Neural progenitor cell (in vitro differentiated cells): ENCODE data around the gene DPPA5. TPM values are rescaled to one million over a fixed set of nuclear protein-coding genes. Genes with fewer than 3 reads are reported as not detected.
"Not testable (repeated sequence)": the region's sequence is repeated elsewhere in the genome, so short reads cannot be mapped to it uniquely, and the experiment has no call there.

Experiments
- DNase-seq: peaks from one replicate; pipeline ENCODE4 v3.0.0-alpha.2; 2016; ENCODE audit warnings: low spot score
- H2AFZ ChIP-seq: fragments of 200-600 bp; sonication (generic); replicated peaks from 2 replicates; pipeline ENCODE4 v1.6.1; 2016; ENCODE audit warnings: antibody characterized with exemption
- H3F3A ChIP-seq: fragments of 200-600 bp; sonication (generic); 2 replicates; pipeline ENCODE4 v1.6.1; 2016; ENCODE audit warnings: antibody characterized with exemption, low read depth
- H3K27ac ChIP-seq: fragments of 200-600 bp; sonication (generic); 2 replicates; pipeline ENCODE4 v1.5.1; 2016; ENCODE audit warnings: mild to moderate bottlenecking
- H3K27me3 ChIP-seq: fragments of 200-600 bp; sonication (generic); 2 replicates; pipeline ENCODE4 v1.6.1; 2016; ENCODE audit warnings: mild to moderate bottlenecking, moderate library complexity
- H3K36me3 ChIP-seq: fragments of 200-600 bp; sonication (generic); 2 replicates; pipeline ENCODE4 v1.5.1; 2016
- H3K4me1 ChIP-seq: fragments of 200-600 bp; sonication (generic); 2 replicates; pipeline ENCODE4 v1.6.1; 2016; ENCODE audit warnings: mixed run types
- H3K4me2 ChIP-seq: fragments of 200-600 bp; sonication (generic); 2 replicates; pipeline ENCODE4 v1.6.1; 2016
- H3K4me3 ChIP-seq: fragments of 200-600 bp; sonication (generic); 2 replicates; pipeline ENCODE4 v1.5.1; 2016
- H3K79me2 ChIP-seq: fragments of 200-600 bp; sonication (generic); 2 replicates; pipeline ENCODE4 v1.6.1; 2016; ENCODE audit warnings: low read depth
- H3K9ac ChIP-seq: fragments of 200-600 bp; sonication (generic); 2 replicates; pipeline ENCODE4 v1.6.1; 2016
- H3K9me3 ChIP-seq: fragments of 200-600 bp; sonication (generic); 2 replicates; pipeline ENCODE4 v1.5.1; 2016; ENCODE audit warnings: low read depth
- H4K20me1 ChIP-seq: fragments of 200-600 bp; sonication (generic); 2 replicates; pipeline ENCODE4 v1.6.1; 2016; ENCODE audit warnings: low read depth
- H3K27ac Mint-ChIP-seq: 3 replicates; pipeline ENCODE4 v1.8.0; 2021; ENCODE audit warnings: mixed read lengths
- H3K27me3 Mint-ChIP-seq: 2 replicates; pipeline ENCODE4 v1.8.0; 2022; ENCODE audit warnings: low read depth, mild to moderate bottlenecking, inconsistent platforms, moderate library complexity, mixed read lengths; ENCODE audit not compliant: insufficient read depth
- H3K36me3 Mint-ChIP-seq: 3 replicates; pipeline ENCODE4 v1.8.0; 2021; ENCODE audit warnings: mixed read lengths
- H3K4me1 Mint-ChIP-seq: 3 replicates; pipeline ENCODE4 v1.8.0; 2021; ENCODE audit warnings: mixed read lengths
- H3K4me3 Mint-ChIP-seq: 3 replicates; pipeline ENCODE4 v1.8.0; 2021; ENCODE audit warnings: mild to moderate bottlenecking, moderate library complexity, mixed read lengths
- H3K9me3 Mint-ChIP-seq: 3 replicates; pipeline ENCODE4 v1.8.0; 2020; ENCODE audit warnings: mixed read lengths
- CTCF ChIP-seq: fragments of 200-600 bp; sonication (generic); IDR thresholded peaks from 2 replicates; pipeline ENCODE4 v1.5.1; 2017; ENCODE audit warnings: antibody characterized with exemption, mild to moderate bottlenecking
- EZH2 ChIP-seq: fragments of 200-600 bp; sonication (generic); IDR thresholded peaks from 2 replicates; pipeline ENCODE4 v1.6.1; 2017; ENCODE audit warnings: antibody characterized with exemption, mild to moderate bottlenecking, moderate library complexity
- EZH2phosphoT487 ChIP-seq: fragments of 200-600 bp; sonication (generic); IDR thresholded peaks from 2 replicates; pipeline ENCODE4 v1.6.1; 2017; ENCODE audit warnings: antibody characterized with exemption
- total RNA-seq: library from RNA; depleted of rRNA; stranded (reverse); fragments of >200 nt; gene quantifications from 2 replicates; pipeline ENCODE4 v1.2.3, GENCODE V29; 2015; ENCODE audit warnings: low replicate concordance

The DPPA5 gene
- total RNA-seq, 1 donor from 2014 or later: not detected

GRCh38 chr6:73382462-73383113 lies 28.5 kb upstream of the DPPA5 start:
- Histone ChIP-seq H4K20me1 (no peaks in the 10 kb centered on the region), H3K4me2 (no peak overlapping the region), H3K27me3 (no peaks in the 10 kb centered on the region), H3K9me3 (no peaks in the 10 kb centered on the region), H3F3A (no peaks in the 10 kb centered on the region), H3K36me3 (no peaks in the 10 kb centered on the region), H3K27ac (no peak overlapping the region), H2AFZ (no peak overlapping the region), H3K79me2 (no peaks in the 10 kb centered on the region), H3K4me3 (no peak overlapping the region), H3K9ac (no peak overlapping the region), H3K4me1 (no peaks in the 10 kb centered on the region)
- Mint-ChIP-seq H3K27ac (no peak overlapping the region), H3K9me3 (no peaks in the 10 kb centered on the region), H3K36me3 (no peaks in the 10 kb centered on the region), H3K4me3 (no peak overlapping the region), H3K4me1 (no peaks in the 10 kb centered on the region), H3K27me3 (no peaks in the 10 kb centered on the region)
- TF ChIP-seq EZH2 (no peak), EZH2phosphoT487 (no peak), CTCF (no peak)
- no peak for DNase-seq

GRCh38 chr6:73381531-73381930 lies 27.5 kb upstream of the DPPA5 start:
- H3K27ac ChIP-seq, H3K4me2 ChIP-seq, H3K9ac ChIP-seq, H3K4me1 ChIP-seq, H3F3A ChIP-seq, H3K27ac Mint-ChIP-seq, H3K9me3 Mint-ChIP-seq, H3K4me3 ChIP-seq, H3K36me3 ChIP-seq, H3K4me1 Mint-ChIP-seq, H3K4me3 Mint-ChIP-seq, H4K20me1 ChIP-seq, H3K79me2 ChIP-seq, H3K27me3 Mint-ChIP-seq, H3K9me3 ChIP-seq, H3K27me3 ChIP-seq, H2AFZ ChIP-seq, H3K36me3 Mint-ChIP-seq, DNase-seq: not testable (repeated sequence)

- Histone ChIP-seq H3K9me3 (no peaks in the 10 kb centered on the region), H2AFZ (no peak overlapping the region), H4K20me1 (no peaks in the 10 kb centered on the region), H3K4me3 (no peak overlapping the region), H3F3A (no peaks in the 10 kb centered on the region), H3K27ac (no peak overlapping the region), H3K79me2 (no peaks in the 10 kb centered on the region), H3K4me1 (no peaks in the 10 kb centered on the region), H3K27me3 (no peaks in the 10 kb centered on the region), H3K9ac (no peak overlapping the region), H3K4me2 (no peak overlapping the region), H3K36me3 (no peaks in the 10 kb centered on the region)
- Mint-ChIP-seq H3K27me3 (no peaks in the 10 kb centered on the region), H3K9me3 (no peaks in the 10 kb centered on the region), H3K27ac (no peak overlapping the region), H3K36me3 (no peaks in the 10 kb centered on the region), H3K4me3 (no peak overlapping the region), H3K4me1 (no peaks in the 10 kb centered on the region)
- TF ChIP-seq EZH2phosphoT487: no peak
- TF ChIP-seq CTCF: no peak
- TF ChIP-seq EZH2: no peak
- no peak for DNase-seq
Observed at GRCh38 chr6:73377225-73377624, 23.1 kb upstream of the DPPA5 start.

- Mint-ChIP-seq H3K27me3 (no peaks in the 10 kb centered on the region), H3K27ac (no peak overlapping the region)
- no peaks in the 10 kb centered on the region for H3K9me3 ChIP-seq
Observed at GRCh38 chr6:73375216-73375615, 21.1 kb upstream of the DPPA5 start.

More at GRCh38 chr6:73375216-73375615, 21.1 kb upstream of the DPPA5 start:
- TF ChIP-seq EZH2: no peak
- no peak for TF ChIP-seq CTCF
- TF ChIP-seq EZH2phosphoT487: no peak
- Mint-ChIP-seq H3K36me3 (no peaks in the 10 kb centered on the region), H3K4me1 (no peaks in the 10 kb centered on the region), H3K9me3 (peaks cover 2% of the 10 kb centered on the region), H3K4me3 (no peak overlapping the region)
- H3K27ac ChIP-seq: no peak overlapping the region
- no peaks in the 10 kb centered on the region for H4K20me1 ChIP-seq
- H3K4me3 ChIP-seq: no peak overlapping the region
- H3K27me3 ChIP-seq: no peaks in the 10 kb centered on the region
- H3K4me1 ChIP-seq: no peaks in the 10 kb centered on the region
- H3K36me3 ChIP-seq: no peaks in the 10 kb centered on the region
- H3K9ac ChIP-seq: no peak overlapping the region
- no peak overlapping the region for H3K4me2 ChIP-seq
- no peaks in the 10 kb centered on the region for H3K79me2 ChIP-seq
- H3F3A ChIP-seq: no peaks in the 10 kb centered on the region
- DNase-seq: no peak
- no peak overlapping the region for H2AFZ ChIP-seq
